PC-3 (cell line): ENCODE results near the gene ARHGAP26. TPM values are rescaled to one million over a fixed set of nuclear protein-coding genes. Genes with fewer than 3 reads are reported as not detected.

Experiments
- ATAC-seq: fragments of 200-7000 bp; cut with Tn5 transposase; 2 replicates; pipeline ENCODE4 v1.9.1; 2020; ENCODE audit warnings: mild to moderate bottlenecking, moderate library complexity
- BruUV-seq: library from RNA; stranded (reverse); fragments of 400-500 nt; replicated peaks from 2 replicates; lab custom pipeline; 2021; lab: Mats Ljungman, UMichigan
- CTCF ChIA-PET: fragments of 300-600 bp; sonication (Branson Sonifier 250); formaldehyde crosslinking; loops from one replicate; lab custom pipeline; 2022; ENCODE audit warnings: antibody characterized with exemption; lab: Charles Lee
- POLR2A ChIA-PET: fragments of 300-600 bp; sonication (Branson Sonifier 250); formaldehyde crosslinking; loops from one replicate; lab custom pipeline; 2022; ENCODE audit warnings: antibody characterized with exemption; ENCODE audit not compliant: unreplicated experiment; lab: Charles Lee
- DNase-seq: peaks from one replicate; pipeline ENCODE4 v3.0.0-alpha.2; 2015
- H2AFZ ChIP-seq: fragments of 300-600 bp; sonication (generic); 2 replicates; pipeline ENCODE4 v1.6.0; 2016; ENCODE audit warnings: antibody characterized with exemption, low read length
- H3F3A ChIP-seq: fragments of 300-600 bp; sonication (generic); one replicate; pipeline ENCODE4 v1.6.0; 2017; ENCODE audit warnings: antibody characterized with exemption, low read length, control low read depth, mild to moderate bottlenecking; ENCODE audit not compliant: unreplicated experiment
- H3K27ac ChIP-seq: fragments of 300-600 bp; sonication (generic); 2 replicates; pipeline ENCODE4 v1.5.1; 2016; ENCODE audit warnings: mild to moderate bottlenecking, low read length
- H3K27me3 ChIP-seq: fragments of 300-600 bp; sonication (generic); 2 replicates; pipeline ENCODE4 v1.6.1; 2016; ENCODE audit warnings: low read length, mixed read lengths
- H3K36me3 ChIP-seq: fragments of 300-600 bp; sonication (generic); 2 replicates; pipeline ENCODE4 v1.6.1; 2016; ENCODE audit warnings: low read depth, mixed run types, low read length, mixed read lengths
- H3K4me1 ChIP-seq: fragments of 300-600 bp; sonication (generic); 2 replicates; pipeline ENCODE4 v1.5.1; 2016; ENCODE audit warnings: low read length; ENCODE audit not compliant: insufficient read depth
- H3K4me2 ChIP-seq: fragments of 300-600 bp; sonication (generic); 2 replicates; pipeline ENCODE4 v1.6.0; 2016; ENCODE audit warnings: low read length
- H3K4me3 ChIP-seq: fragments of 300-600 bp; sonication (generic); 2 replicates; pipeline ENCODE4 v1.5.1; 2016; ENCODE audit warnings: mild to moderate bottlenecking, low read length, mixed read lengths
- H3K79me2 ChIP-seq: fragments of 300-600 bp; sonication (generic); 2 replicates; pipeline ENCODE4 v1.6.1; 2017; ENCODE audit warnings: low read length, mixed read lengths
- H3K9ac ChIP-seq: fragments of 300-600 bp; sonication (generic); 2 replicates; pipeline ENCODE4 v1.6.0; 2016; ENCODE audit warnings: mild to moderate bottlenecking, low read length
- H3K9me2 ChIP-seq: fragments of 300-600 bp; sonication (generic); replicated peaks from 2 replicates; pipeline ENCODE4 v1.6.1; 2016; ENCODE audit warnings: mixed run types, low read length, mixed read lengths
- H3K9me3 ChIP-seq: fragments of 300-600 bp; sonication (generic); 2 replicates; pipeline ENCODE4 v1.6.1; 2016; ENCODE audit warnings: low read length, mixed read lengths
- H4K20me1 ChIP-seq: fragments of 300-600 bp; sonication (generic); 2 replicates; pipeline ENCODE4 v1.6.1; 2016; ENCODE audit warnings: low read length, mixed read lengths
- EZH2 ChIP-seq: fragments of 300-600 bp; sonication (generic); IDR thresholded peaks from one replicate; pipeline ENCODE4 v1.6.1; 2017; ENCODE audit warnings: antibody characterized with exemption, mild to moderate bottlenecking, low read length; ENCODE audit not compliant: unreplicated experiment
- EZH2phosphoT487 ChIP-seq: fragments of 300-600 bp; sonication (generic); IDR thresholded peaks from 2 replicates; pipeline ENCODE4 v1.6.1; 2018; ENCODE audit warnings: mild to moderate bottlenecking, antibody characterized with exemption, low read length, borderline replicate concordance
- intact Hi-C: fragments of 100-400 bp; cut with micrococcal nuclease; formaldehyde crosslinking; loops from 2 replicates; pipeline ENCODE4 v1.9.0; 2023
- total RNA-seq: library from RNA; depleted of rRNA; stranded (reverse); fragments of >200 nt; gene quantifications from 2 replicates; pipeline ENCODE4 v1.2.3, GENCODE V29; 2014
- TF ChIP-seq, protein P1 (sequence below): fragments of 300-600 bp; sonication (generic); conservative IDR thresholded peaks from 2 replicates; pipeline ENCODE4 v1.5.1; 2017; ENCODE audit warnings: antibody characterized with exemption, low read depth, mild to moderate bottlenecking, low read length

The ARHGAP26 gene
- total RNA-seq, 1 experiment from 2014 or later = 11.7 TPM

DNA sequence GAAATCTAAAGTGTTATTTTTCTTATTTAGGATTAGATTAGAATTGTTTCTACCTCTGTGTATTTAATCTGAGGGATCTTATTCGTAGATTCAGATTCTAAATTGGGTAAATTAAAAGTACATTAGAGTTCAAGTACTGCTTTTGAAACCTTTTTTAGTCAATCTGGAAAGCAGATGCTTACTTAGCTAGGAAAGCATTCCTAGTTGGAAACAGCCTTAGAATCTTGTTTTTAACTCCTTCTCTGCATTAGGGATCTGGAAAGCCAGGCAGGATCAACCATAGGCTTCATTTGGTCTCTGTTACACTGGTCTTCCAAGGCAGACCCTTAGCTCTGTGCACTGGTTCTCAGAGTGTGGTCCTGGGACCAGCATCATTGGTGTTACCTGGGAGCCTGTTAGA, 385.9 kb downstream of the ARHGAP26 start:
- TF ChIP-seq, protein P1, sequence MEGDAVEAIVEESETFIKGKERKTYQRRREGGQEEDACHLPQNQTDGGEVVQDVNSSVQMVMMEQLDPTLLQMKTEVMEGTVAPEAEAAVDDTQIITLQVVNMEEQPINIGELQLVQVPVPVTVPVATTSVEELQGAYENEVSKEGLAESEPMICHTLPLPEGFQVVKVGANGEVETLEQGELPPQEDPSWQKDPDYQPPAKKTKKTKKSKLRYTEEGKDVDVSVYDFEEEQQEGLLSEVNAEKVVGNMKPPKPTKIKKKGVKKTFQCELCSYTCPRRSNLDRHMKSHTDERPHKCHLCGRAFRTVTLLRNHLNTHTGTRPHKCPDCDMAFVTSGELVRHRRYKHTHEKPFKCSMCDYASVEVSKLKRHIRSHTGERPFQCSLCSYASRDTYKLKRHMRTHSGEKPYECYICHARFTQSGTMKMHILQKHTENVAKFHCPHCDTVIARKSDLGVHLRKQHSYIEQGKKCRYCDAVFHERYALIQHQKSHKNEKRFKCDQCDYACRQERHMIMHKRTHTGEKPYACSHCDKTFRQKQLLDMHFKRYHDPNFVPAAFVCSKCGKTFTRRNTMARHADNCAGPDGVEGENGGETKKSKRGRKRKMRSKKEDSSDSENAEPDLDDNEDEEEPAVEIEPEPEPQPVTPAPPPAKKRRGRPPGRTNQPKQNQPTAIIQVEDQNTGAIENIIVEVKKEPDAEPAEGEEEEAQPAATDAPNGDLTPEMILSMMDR = no peak
- no peak for TF ChIP-seq EZH2phosphoT487
- TF ChIP-seq EZH2 = no peak
- ChIA-PET CTCF (no interaction called here), POLR2A (no interaction called here)
- Histone ChIP-seq H3K79me2 (no peaks in the 10 kb centered on the region), H3K9me2 (no peaks in the 10 kb centered on the region), H3K4me3 (no peak overlapping the region), H3K4me1 (peaks cover 20% of the 10 kb centered on the region), H3F3A (no peaks in the 10 kb centered on the region), H3K9ac (no peak overlapping the region), H2AFZ (no peak overlapping the region), H4K20me1 (no peaks in the 10 kb centered on the region), H3K4me2 (no peak overlapping the region), H3K9me3 (no peaks in the 10 kb centered on the region), H3K27me3 (no peaks in the 10 kb centered on the region), H3K27ac (no peak overlapping the region), H3K36me3 (no peaks in the 10 kb centered on the region)
- BruUV-seq = no TSS peak
- intact Hi-C loops = no loop called here
- ATAC-seq = no peak
- DNase-seq = no peak

DNA sequence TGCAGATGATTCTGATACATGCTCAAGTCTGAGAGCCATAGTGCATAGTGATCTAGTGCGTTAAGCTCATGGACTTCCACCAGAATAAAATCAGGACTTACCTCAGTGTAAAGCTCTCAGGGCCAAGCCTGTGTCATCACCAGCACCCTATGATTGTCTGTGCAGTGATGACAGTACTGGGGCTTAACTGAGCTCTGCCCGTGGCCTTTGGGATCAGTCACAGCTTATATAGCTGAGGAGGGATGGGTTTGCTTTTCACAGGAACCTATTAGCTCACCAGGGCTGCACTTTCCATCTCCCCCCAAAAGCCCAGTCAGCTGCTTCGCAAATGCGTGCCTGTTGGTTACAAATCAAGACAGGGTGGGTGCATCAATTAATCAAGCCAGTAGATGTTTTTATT, 386.4 kb downstream of the ARHGAP26 start:
- H3K4me3 ChIP-seq = no peak overlapping the region
- H3K9me3 ChIP-seq = no peaks in the 10 kb centered on the region
- intact Hi-C loops = no loop called here
- DNase-seq (no peak), ATAC-seq (no peak)
- H3K9ac ChIP-seq = no peak overlapping the region
- no peaks in the 10 kb centered on the region for H3K36me3 ChIP-seq
- no peaks in the 10 kb centered on the region for H3K9me2 ChIP-seq
- no peak overlapping the region for H2AFZ ChIP-seq
- H3K27me3 ChIP-seq = no peaks in the 10 kb centered on the region
- H3K79me2 ChIP-seq = no peaks in the 10 kb centered on the region
- no peaks in the 10 kb centered on the region for H4K20me1 ChIP-seq
- TF ChIP-seq EZH2 = no peak
- TF ChIP-seq EZH2phosphoT487 = no peak
- TF ChIP-seq, protein P1 = no peak
- H3K4me1 ChIP-seq = peaks cover 20% of the 10 kb centered on the region
- no TSS peak for BruUV-seq
- no peak overlapping the region for H3K4me2 ChIP-seq
- no peak overlapping the region for H3K27ac ChIP-seq
- H3F3A ChIP-seq = no peaks in the 10 kb centered on the region
- ChIA-PET CTCF (no interaction called here), POLR2A (no interaction called here)

DNA sequence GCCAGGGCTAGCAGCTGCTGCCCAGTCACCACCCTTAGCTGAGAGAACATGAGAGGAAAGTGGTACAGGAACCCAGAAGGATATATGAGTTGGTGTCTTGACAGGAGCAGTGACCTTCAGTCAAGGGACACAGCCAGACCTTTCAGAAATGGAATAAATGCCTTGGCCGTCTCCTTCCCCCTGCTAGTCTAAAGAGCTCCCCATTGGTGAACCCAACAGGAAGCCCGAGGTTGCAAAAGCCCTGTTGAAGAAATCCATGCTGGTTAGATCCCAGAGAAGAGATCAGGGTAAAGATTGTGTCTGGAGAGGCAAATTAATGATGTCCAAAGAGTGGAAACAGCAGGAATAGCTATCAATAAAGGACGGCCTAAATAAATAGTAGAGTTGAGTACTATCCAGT, 388.9 kb downstream of the ARHGAP26 start:
- H3K9me2 ChIP-seq = no peaks in the 10 kb centered on the region
- H3K4me2 ChIP-seq = no peak overlapping the region
- no peaks in the 10 kb centered on the region for H3K36me3 ChIP-seq
- no peak overlapping the region for H3K9ac ChIP-seq
- H2AFZ ChIP-seq = no peak overlapping the region
- no peak for DNase-seq
- H3K79me2 ChIP-seq = no peaks in the 10 kb centered on the region
- no peaks in the 10 kb centered on the region for H4K20me1 ChIP-seq
- H3K9me3 ChIP-seq = no peaks in the 10 kb centered on the region
- H3K27me3 ChIP-seq = no peaks in the 10 kb centered on the region
- BruUV-seq = no TSS peak
- no peak overlapping the region for H3K4me3 ChIP-seq
- intact Hi-C loops = no loop called here
- peaks cover 17% of the 10 kb centered on the region for H3K4me1 ChIP-seq
- no peaks in the 10 kb centered on the region for H3F3A ChIP-seq
- ChIA-PET CTCF (no interaction called here), POLR2A (no interaction called here)
- TF ChIP-seq EZH2phosphoT487 (no peak), EZH2 (no peak)
- TF ChIP-seq, protein P1 = no peak
- ATAC-seq = no peak
- H3K27ac ChIP-seq = no peak overlapping the region
